ENCODE measurements around the gene CSK. TPM values are rescaled to one million over a fixed set of nuclear protein-coding genes. Genes with fewer than 3 reads are reported as not detected.
A peak's percentile ranks its signal among the peaks of the same experiment; 100 is the strongest.

Gene CSK
- total RNA-seq, 1 donor from 2014 or later: 13.6 TPM

DNA sequence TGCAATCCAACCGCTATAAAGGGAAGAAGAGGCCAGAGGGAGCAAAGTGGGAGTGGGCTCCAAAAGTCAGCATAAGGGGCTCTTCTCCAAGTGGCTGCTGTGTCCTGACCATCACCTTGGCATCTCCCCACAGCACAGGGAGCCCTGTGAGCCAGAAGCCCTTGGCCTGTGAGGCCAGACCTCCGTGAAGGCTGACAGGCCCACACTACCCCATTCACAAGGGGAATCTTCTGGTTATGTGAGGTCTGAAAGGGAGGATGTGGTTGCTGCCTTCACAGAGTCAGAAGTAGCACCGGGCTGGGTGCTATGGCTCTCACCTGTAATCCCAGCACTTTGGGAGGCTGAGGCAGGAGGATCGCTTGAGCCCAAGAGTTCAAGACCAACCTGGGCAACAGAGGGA, 63.7 kb downstream of the CSK start:
- peaks cover 33 to 45% (median 38%) of the 10 kb centered on the region in 3 donors for H3K36me3 ChIP-seq (ENCODE audit: control insufficient read depth in 3 of 3, insufficient read depth in 3 of 3, low read length in 3 of 3)
- no peak overlapping the region for H3K4me3 ChIP-seq (ENCODE audit: low read length in 3 of 3)
- H3K9me3 ChIP-seq (ENCODE audit: control insufficient read depth in 3 of 3, low read length in 3 of 3): no peaks in the 10 kb centered on the region
- no peaks in the 10 kb centered on the region for H3K27me3 ChIP-seq (ENCODE audit: control insufficient read depth in 3 of 3, insufficient read depth in 3 of 3, low read length in 3 of 3)
- no peak overlapping the region for H3K9ac ChIP-seq (ENCODE audit: low read depth in 1 of 3, low read length in 3 of 3)
- no peak overlapping the region for H3K27ac ChIP-seq (ENCODE audit: low read depth, low read length)
- peaks cover 34 to 41% (median 36%) of the 10 kb centered on the region in 3 donors for H3K4me1 ChIP-seq (ENCODE audit: control insufficient read depth in 3 of 3, insufficient read depth in 3 of 3, low read length in 3 of 3)

DNA sequence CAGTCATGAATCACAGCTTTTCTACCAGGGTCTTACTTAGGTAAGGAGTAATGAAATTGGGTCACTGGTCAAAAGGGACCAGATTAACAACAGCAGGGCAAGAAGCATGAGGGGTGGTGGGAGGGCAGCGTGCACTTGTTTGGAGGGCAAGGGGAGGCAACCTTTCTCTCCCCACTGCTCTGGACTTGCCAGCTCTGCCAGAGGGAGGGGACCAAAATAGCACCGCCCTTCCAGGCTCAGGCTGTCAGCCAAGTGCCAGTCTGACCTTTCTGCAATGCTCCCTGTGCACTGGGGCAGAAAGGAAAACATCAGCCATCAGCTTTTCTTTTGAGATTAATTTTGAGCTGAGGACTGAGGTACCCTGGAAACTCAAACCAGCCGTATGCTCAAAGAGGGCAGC, 65.6 kb downstream of the CSK start:
- H3K9me3 ChIP-seq (ENCODE audit: control insufficient read depth in 3 of 3, low read length in 3 of 3): no peaks in the 10 kb centered on the region
- no peaks in the 10 kb centered on the region for H3K27me3 ChIP-seq (ENCODE audit: control insufficient read depth in 3 of 3, insufficient read depth in 3 of 3, low read length in 3 of 3)
- H3K36me3 ChIP-seq (ENCODE audit: control insufficient read depth in 3 of 3, insufficient read depth in 3 of 3, low read length in 3 of 3): peaks cover 42 to 57% (median 46%) of the 10 kb centered on the region in 3 donors
- peak overlapping the region in 2 of 3 donors; percentile 14 to 74 for H3K9ac ChIP-seq (ENCODE audit: low read depth in 1 of 3, low read length in 3 of 3)
- peaks cover 24 to 32% (median 26%) of the 10 kb centered on the region in 3 donors for H3K4me1 ChIP-seq (ENCODE audit: control insufficient read depth in 3 of 3, insufficient read depth in 3 of 3, low read length in 3 of 3)
- peak overlapping the region in 1 of 3 donors; percentile 6 for H3K4me3 ChIP-seq (ENCODE audit: low read length in 3 of 3)
- H3K27ac ChIP-seq (ENCODE audit: low read depth, low read length): peak overlapping the region; percentile 23

DNA sequence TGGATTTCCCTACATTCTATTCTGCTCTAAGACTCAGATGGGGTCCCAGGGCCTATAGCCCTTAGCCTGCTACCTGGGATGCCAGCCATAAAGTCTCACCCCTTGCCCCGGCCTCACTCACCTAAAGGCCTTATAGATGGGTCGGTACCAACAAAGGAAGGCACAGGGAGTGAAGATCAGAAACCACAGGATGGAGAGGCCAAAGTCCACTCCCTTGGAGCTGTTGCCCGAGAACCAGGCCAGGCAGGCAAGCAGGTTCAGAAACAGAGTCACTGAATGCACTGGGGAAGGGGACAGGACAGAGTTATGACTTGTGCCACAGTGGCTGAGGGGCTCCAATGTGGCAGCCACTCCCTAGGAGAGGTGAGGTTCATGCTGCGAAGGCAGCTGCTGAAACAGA, 68.5 kb downstream of the CSK start:
- H3K9me3 ChIP-seq (ENCODE audit: control insufficient read depth in 3 of 3, low read length in 3 of 3): no peaks in the 10 kb centered on the region
- H3K4me3 ChIP-seq (ENCODE audit: low read length in 3 of 3): no peak overlapping the region
- no peak overlapping the region for H3K9ac ChIP-seq (ENCODE audit: low read depth in 1 of 3, low read length in 3 of 3)
- no peaks in the 10 kb centered on the region for H3K27me3 ChIP-seq (ENCODE audit: control insufficient read depth in 3 of 3, insufficient read depth in 3 of 3, low read length in 3 of 3)
- H3K36me3 ChIP-seq (ENCODE audit: control insufficient read depth in 3 of 3, insufficient read depth in 3 of 3, low read length in 3 of 3): peaks cover 51 to 64% (median 61%) of the 10 kb centered on the region in 3 donors
- H3K27ac ChIP-seq (ENCODE audit: low read depth, low read length): no peak overlapping the region
- H3K4me1 ChIP-seq (ENCODE audit: control insufficient read depth in 3 of 3, insufficient read depth in 3 of 3, low read length in 3 of 3): peaks cover 14 to 23% (median 14%) of the 10 kb centered on the region in 3 donors

DNA sequence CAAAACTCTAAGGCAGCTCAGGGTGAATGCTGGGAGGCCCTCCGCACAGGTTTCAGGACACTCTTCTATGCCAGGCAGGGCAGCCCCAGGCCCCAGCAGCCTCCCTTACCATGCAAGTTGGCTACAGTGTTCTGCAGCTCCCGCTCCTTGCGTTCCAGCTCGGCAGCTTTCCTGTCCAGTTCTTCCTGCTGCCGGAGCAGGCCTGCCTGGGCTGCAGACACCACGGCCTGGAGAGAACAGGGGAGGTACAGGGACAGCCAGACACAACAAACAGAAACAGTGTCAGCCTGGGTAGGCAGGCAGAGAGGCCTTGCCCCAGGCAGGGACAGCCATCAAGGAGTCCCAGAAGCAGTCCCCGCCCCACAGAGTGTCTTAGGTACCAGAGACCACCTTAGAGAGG, 70.1 kb downstream of the CSK start:
- H3K4me3 ChIP-seq (ENCODE audit: low read length in 3 of 3): no peak overlapping the region
- H3K9ac ChIP-seq (ENCODE audit: low read depth in 1 of 3, low read length in 3 of 3): no peak overlapping the region
- H3K9me3 ChIP-seq (ENCODE audit: control insufficient read depth in 3 of 3, low read length in 3 of 3): no peaks in the 10 kb centered on the region
- H3K27me3 ChIP-seq (ENCODE audit: control insufficient read depth in 3 of 3, insufficient read depth in 3 of 3, low read length in 3 of 3): no peaks in the 10 kb centered on the region
- peaks cover 18 to 32% (median 18%) of the 10 kb centered on the region in 3 donors for H3K4me1 ChIP-seq (ENCODE audit: control insufficient read depth in 3 of 3, insufficient read depth in 3 of 3, low read length in 3 of 3)
- peaks cover 50 to 62% (median 57%) of the 10 kb centered on the region in 3 donors for H3K36me3 ChIP-seq (ENCODE audit: control insufficient read depth in 3 of 3, insufficient read depth in 3 of 3, low read length in 3 of 3)
- no peak overlapping the region for H3K27ac ChIP-seq (ENCODE audit: low read depth, low read length)

Small RNA genes lying within 50 kb of the gene (small RNA-seq; reads per million reads assigned to genes)
- gene CPLX3 (not detected), gene MIR4513 (not detected), gene MIR6882 (0.37 reads per million, percentile 46 among the genes with 10 or more reads in this experiment)

Other genes starting within 250 kb of the CSK start
- gene ARID3B, start 240.9 kb upstream of the CSK start, total RNA-seq: 2.1 TPM
- 24.0 TPM for gene CLK3, start 166.2 kb upstream of the CSK start, total RNA-seq
- gene EDC3, start 86.1 kb upstream of the CSK start, total RNA-seq: 16.2 TPM
- gene CYP1A1, start 56.6 kb upstream of the CSK start, total RNA-seq: not detected
- gene CYP1A2, start 33.2 kb upstream of the CSK start, total RNA-seq: not detected
- not detected for gene LMAN1L, start 30.8 kb downstream of the CSK start, total RNA-seq
- gene CPLX3, start 44.5 kb downstream of the CSK start, total RNA-seq: not detected
- 18.3 TPM for gene ULK3, start 61.1 kb downstream of the CSK start, total RNA-seq
- gene SCAMP2, start 91.3 kb downstream of the CSK start, total RNA-seq: 15.7 TPM
- gene MPI, start 108.0 kb downstream of the CSK start, total RNA-seq: 22.4 TPM
- 33.4 TPM for gene FAM219B, start 124.8 kb downstream of the CSK start, total RNA-seq
- 96.6 TPM for gene COX5A, start 156.0 kb downstream of the CSK start, total RNA-seq
- 1.0 TPM for gene RPP25, start 174.7 kb downstream of the CSK start, total RNA-seq
- 1.6 TPM for gene SCAMP5, start 213.5 kb downstream of the CSK start, total RNA-seq
- gene PPCDC, start 241.5 kb downstream of the CSK start, total RNA-seq: 4.7 TPM